HepG2 (cell line): ENCODE measurements around the gene SRSF11. TPM values are rescaled to one million over a fixed set of nuclear protein-coding genes. Genes with fewer than 3 reads are reported as not detected.

Experiments
- ATAC-seq: fragments of 200-7000 bp; cut with Tn5 transposase; 3 replicates; pipeline ENCODE4 v1.9.1; 2020; ENCODE audit warnings: mild to moderate bottlenecking, moderate library complexity
- BruUV-seq: library from RNA; stranded (reverse); fragments of 400-500 nt; replicated peaks from 2 replicates; lab custom pipeline; 2021; lab: Mats Ljungman, UMichigan
- CTCF ChIA-PET: fragments of 300-600 bp; formaldehyde crosslinking; extraction: SDS; loops from one replicate; lab custom pipeline; 2021; ENCODE audit warnings: low total read pairs, inconsistent platforms, low intra/inter-chr PET ratio; lab: Yijun Ruan, JAX
- POLR2A ChIA-PET: fragments of 350-600 bp; sonication (Branson Sonifier 250); formaldehyde crosslinking; loops from one replicate; lab custom pipeline; 2020; ENCODE audit warnings: antibody characterized with exemption, inconsistent platforms; lab: Yijun Ruan, JAX
- DNase-seq: peaks from one replicate; pipeline ENCODE4 v3.0.0-alpha.2; 2015; ENCODE audit warnings: low spot score
- FAIRE-seq: peaks from 3 replicates; lab custom pipeline; 2011; peaks lifted over from hg19 to GRCh38; lab: Jason Lieb, UNC
- H2AFZ ChIP-seq: one replicate; pipeline ENCODE4 v1.6.1; 2011; ENCODE audit warnings: low read length, inconsistent platforms
- H3K27ac ChIP-seq: fragments of 300-600 bp; 3 replicates; pipeline ENCODE4 v1.8.0; 2011; ENCODE audit warnings: mixed run types, mild to moderate bottlenecking, mixed read lengths, low read length, inconsistent platforms; ENCODE audit not compliant: insufficient read depth; ENCODE audit errors: extremely low read length
- H3K27me3 ChIP-seq, 2 experiments: fragments of 200-600 bp in 1 of 2; 2 replicates in 1 of 2; 3 replicates in 1 of 2; pipeline versions ENCODE4 v1.6.0 to v1.8.0; 2011; ENCODE audit warnings: low read length in 2 of 2, mild to moderate bottlenecking in 2 of 2, moderate library complexity in 2 of 2, inconsistent platforms in 1 of 2; ENCODE audit not compliant: insufficient read depth in 2 of 2, control insufficient read depth in 1 of 2
- H3K36me3 ChIP-seq, 2 experiments: fragments of 200-600 bp in 1 of 2; replicated peaks in 1 of 2; 2 replicates in 1 of 2; 3 replicates in 1 of 2; pipeline versions ENCODE4 v1.5.1 to v1.8.0; 2011; ENCODE audit warnings: low read length in 2 of 2, inconsistent platforms in 1 of 2; ENCODE audit not compliant: insufficient read depth in 2 of 2, control insufficient read depth in 1 of 2
- H3K4me1 ChIP-seq: 2 replicates; pipeline ENCODE4 v1.5.1; 2012; ENCODE audit warnings: low read length, inconsistent platforms; ENCODE audit not compliant: insufficient read depth
- H3K4me2 ChIP-seq: 2 replicates; pipeline ENCODE4 v1.6.0; 2011; ENCODE audit warnings: low read depth, low read length, inconsistent platforms
- H3K4me3 ChIP-seq, 3 experiments: fragments of 200-600 bp in 1 of 3; sonication (generic), shearing (Covaris generic) in 1 of 3; replicated peaks in 1 of 3; 2 replicates each; pipeline ENCODE4 v1.5.1; 2011 to 2016; ENCODE audit warnings: low read length in 3 of 3, inconsistent platforms in 2 of 3, low read depth in 2 of 3, mild to moderate bottlenecking in 2 of 3, control low read depth in 1 of 3, mixed read lengths in 1 of 3; ENCODE audit not compliant: insufficient read depth in 1 of 3
- H3K79me2 ChIP-seq: one replicate; pipeline ENCODE4 v1.6.1; 2011; ENCODE audit warnings: low read length, inconsistent platforms; ENCODE audit not compliant: insufficient read depth
- H3K9ac ChIP-seq: 2 replicates; pipeline ENCODE4 v1.6.0; 2011; ENCODE audit warnings: mild to moderate bottlenecking, low read depth, low read length, inconsistent platforms; ENCODE audit not compliant: insufficient read depth
- H3K9me3 ChIP-seq: 2 replicates; pipeline ENCODE4 v1.5.1; 2012; ENCODE audit warnings: mild to moderate bottlenecking, low read length
- H4K20me1 ChIP-seq: 2 replicates; pipeline ENCODE4 v1.6.0; 2011; ENCODE audit warnings: inconsistent platforms, mild to moderate bottlenecking, low read length, moderate library complexity; ENCODE audit not compliant: insufficient read depth
- DPF2 ChIP-seq: sonication (generic); formaldehyde crosslinking; IDR thresholded peaks from 2 replicates; pipeline ENCODE4 v1.4.0; 2020; ENCODE audit warnings: mild to moderate bottlenecking, low read depth, missing genetic modification reagents, borderline replicate concordance
- FOXM1 ChIP-seq: sonication (generic); formaldehyde crosslinking; IDR thresholded peaks from 2 replicates; pipeline ENCODE4 v1.5.0; 2020; ENCODE audit warnings: missing genetic modification reagents
- JARID2 ChIP-seq: sonication (generic); formaldehyde crosslinking; IDR thresholded peaks from 2 replicates; pipeline ENCODE4 v1.8.1; 2023; ENCODE audit warnings: missing genetic modification reagents, inconsistent platforms; ENCODE audit not compliant: insufficient replicate concordance
- KDM1A ChIP-seq: IDR thresholded peaks from 2 replicates; pipeline ENCODE4 v1.6.1; 2016; ENCODE audit warnings: missing compliant biosample characterization
- SAP130 ChIP-seq: IDR thresholded peaks from 2 replicates; pipeline ENCODE4 v1.6.1; 2016; ENCODE audit warnings: low read depth
- SP4 ChIP-seq: sonication (generic); formaldehyde crosslinking; IDR thresholded peaks from 2 replicates; pipeline ENCODE4 v1.8.1; 2023; ENCODE audit warnings: mild to moderate bottlenecking, missing genetic modification reagents
- ZC3H4 ChIP-seq: sonication (generic); formaldehyde crosslinking; IDR thresholded peaks from 2 replicates; pipeline ENCODE4 v1.4.0; 2020; ENCODE audit warnings: missing genetic modification reagents, borderline replicate concordance
- ZNF652 ChIP-seq: IDR thresholded peaks from 2 replicates; pipeline ENCODE4 v1.6.1; 2016; ENCODE audit warnings: low read depth, borderline replicate concordance
- WGBS: methylation state at CpG from one replicate; pipeline ENCODE4 v1.1.6; 2017; ENCODE audit warnings: low lambda C conversion rate; 5-methylcytosine and 5-hydroxymethylcytosine counted together
- in situ Hi-C: cut with HindIII; loops from 2 replicates; pipeline ENCODE4 v1.10.0; 2017; ENCODE audit warnings: low pct_unique_long_range_greater_than_20kb; ENCODE audit not compliant: extremely low pct_ligation_motif_present
- intact Hi-C: fragments of 100-400 bp; cut with micrococcal nuclease; formaldehyde crosslinking; loops from one replicate; pipeline ENCODE4 v1.10.0; 2022; ENCODE audit not compliant: unreplicated experiment
- polyA plus RNA-seq, 8 experiments: library from polyadenylated mRNA; depleted of rRNA in 3 of 8; stranded (reverse) in 7 of 8; unstranded in 1 of 8; fragments of >200 nt; fragmentation: Illumina TruSeq in 4 of 8; extraction: Trizol in 4 of 8; gene quantifications; 2 replicates each; pipeline versions ENCODE4 v1.2.1 to v1.2.3, GENCODE V29; 2011 to 2016; ENCODE audit warnings: low read depth in 4 of 8, missing spikeins in 1 of 8, mixed read lengths in 1 of 8; ENCODE audit not compliant: insufficient read depth in 1 of 8
- total RNA-seq, 5 experiments: library from RNA; depleted of rRNA; stranded (reverse); fragments of >200 nt; fragmentation: Illumina TruSeq; extraction: Trizol; gene quantifications; 2 replicates each; pipeline ENCODE4 v1.2.3, GENCODE V29; 2016; ENCODE audit warnings: low read depth in 1 of 5
- TF ChIP-seq, protein P1 (sequence below): sonication (generic); formaldehyde crosslinking; IDR thresholded peaks from 2 replicates; pipeline ENCODE4 v1.4.0; 2020; ENCODE audit warnings: missing genetic modification reagents

The SRSF11 gene
- total and polyA plus RNA-seq, 2 of the 13 experiments (the other 11 are each of a cell fraction or from before 2014, with no cell fraction given), result 118 to 381 TPM

DNA sequence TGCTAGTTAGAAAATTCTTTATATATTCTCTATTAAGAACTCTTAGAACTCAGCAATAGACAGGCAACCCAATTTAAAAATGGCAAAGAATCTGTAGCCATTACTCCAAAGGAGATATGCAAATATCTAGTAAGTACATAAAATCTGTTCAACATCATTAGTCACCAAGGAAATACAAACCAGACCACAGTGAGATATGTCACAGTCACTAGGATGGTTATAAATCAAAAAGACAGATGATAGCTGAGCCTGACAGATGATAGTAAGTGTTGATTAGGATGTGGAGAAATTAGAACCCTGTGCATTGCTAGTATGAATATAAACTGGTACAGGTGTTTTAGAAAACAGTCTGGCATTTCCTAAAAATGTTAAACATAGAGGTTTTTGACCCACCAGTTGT lies 26.6 kb downstream of the SRSF11 start:
- BruUV-seq, result no TSS peak
- CTCF ChIA-PET, result no interaction called here
- FAIRE-seq (no peak), ATAC-seq (no peak), DNase-seq (no peak)
- Histone ChIP-seq H3K36me3 (peaks cover 17 to 93% of the 10 kb centered on the region in 2 experiments), H3K27ac (no peak overlapping the region), H3K4me1 (no peaks in the 10 kb centered on the region), H3K79me2 (no peaks in the 10 kb centered on the region), H3K27me3 (no peaks in the 10 kb centered on the region), H4K20me1 (peaks cover 20% of the 10 kb centered on the region; the same call in 1 of the 2 replicates), H2AFZ (no peak overlapping the region), H3K4me3 (no peak overlapping the region), H3K9ac (no peak overlapping the region), H3K9me3 (no peaks in the 10 kb centered on the region), H3K4me2 (no peak overlapping the region)
- POLR2A ChIA-PET, result no interaction called here
- no peak for TF ChIP-seq ZC3H4 (CRISPR knock-in tag)
- TF ChIP-seq KDM1A, result no peak
- no peak for TF ChIP-seq ZNF652
- TF ChIP-seq SP4 (CRISPR knock-in tag), result no peak
- TF ChIP-seq DPF2 (CRISPR knock-in tag), result no peak
- no peak for TF ChIP-seq FOXM1
- in situ Hi-C loops (no loop called here), intact Hi-C loops (no loop called here)

DNA sequence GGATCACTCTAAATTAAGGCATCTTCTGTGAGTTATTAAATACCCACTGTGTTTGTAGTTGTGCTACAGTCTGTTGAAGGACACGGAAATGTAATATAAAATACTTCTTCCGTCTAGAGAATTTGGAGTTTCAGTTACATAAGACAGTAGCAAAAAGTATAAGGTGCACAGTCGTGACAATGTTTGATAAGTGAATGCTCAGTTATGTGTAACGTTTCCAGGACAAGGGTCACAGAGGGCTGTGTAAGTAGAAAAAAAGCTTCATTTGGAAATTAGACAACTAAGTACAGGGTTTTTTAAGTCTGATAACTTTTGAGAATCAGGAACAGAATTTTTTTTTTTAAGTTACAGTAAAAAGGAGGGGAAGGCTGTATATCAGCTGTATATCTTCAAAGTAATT lies 27.5 kb downstream of the SRSF11 start:
- CTCF ChIA-PET, result no interaction called here
- H3K9ac ChIP-seq, result no peak overlapping the region
- WGBS, result 93% methylated on average over 4 of the region's 4 CpGs
- in situ Hi-C loops (no loop called here), intact Hi-C loops (no loop called here)
- peaks cover 15 to 84% of the 10 kb centered on the region in 2 experiments for H3K36me3 ChIP-seq
- no peaks in the 10 kb centered on the region for H3K9me3 ChIP-seq
- H2AFZ ChIP-seq, result no peak overlapping the region
- DNase-seq, result no peak
- H4K20me1 ChIP-seq, result 0 out of 2 replicates have a peak, but pooled peaks cover 15% of the 10 kb centered on the region
- BruUV-seq, result no TSS peak
- POLR2A ChIA-PET, result no interaction called here
- H3K27me3 ChIP-seq, result no peaks in the 10 kb centered on the region
- ATAC-seq, result no peak
- FAIRE-seq, result no peak
- H3K4me3 ChIP-seq, result no peak overlapping the region
- H3K79me2 ChIP-seq, result no peaks in the 10 kb centered on the region
- no peak overlapping the region for H3K4me2 ChIP-seq
- H3K27ac ChIP-seq, result no peak overlapping the region
- no peak for TF ChIP-seq JARID2 (CRISPR knock-in tag)
- TF ChIP-seq SAP130 (CRISPR knock-in tag), result no peak
- TF ChIP-seq, protein P1, sequence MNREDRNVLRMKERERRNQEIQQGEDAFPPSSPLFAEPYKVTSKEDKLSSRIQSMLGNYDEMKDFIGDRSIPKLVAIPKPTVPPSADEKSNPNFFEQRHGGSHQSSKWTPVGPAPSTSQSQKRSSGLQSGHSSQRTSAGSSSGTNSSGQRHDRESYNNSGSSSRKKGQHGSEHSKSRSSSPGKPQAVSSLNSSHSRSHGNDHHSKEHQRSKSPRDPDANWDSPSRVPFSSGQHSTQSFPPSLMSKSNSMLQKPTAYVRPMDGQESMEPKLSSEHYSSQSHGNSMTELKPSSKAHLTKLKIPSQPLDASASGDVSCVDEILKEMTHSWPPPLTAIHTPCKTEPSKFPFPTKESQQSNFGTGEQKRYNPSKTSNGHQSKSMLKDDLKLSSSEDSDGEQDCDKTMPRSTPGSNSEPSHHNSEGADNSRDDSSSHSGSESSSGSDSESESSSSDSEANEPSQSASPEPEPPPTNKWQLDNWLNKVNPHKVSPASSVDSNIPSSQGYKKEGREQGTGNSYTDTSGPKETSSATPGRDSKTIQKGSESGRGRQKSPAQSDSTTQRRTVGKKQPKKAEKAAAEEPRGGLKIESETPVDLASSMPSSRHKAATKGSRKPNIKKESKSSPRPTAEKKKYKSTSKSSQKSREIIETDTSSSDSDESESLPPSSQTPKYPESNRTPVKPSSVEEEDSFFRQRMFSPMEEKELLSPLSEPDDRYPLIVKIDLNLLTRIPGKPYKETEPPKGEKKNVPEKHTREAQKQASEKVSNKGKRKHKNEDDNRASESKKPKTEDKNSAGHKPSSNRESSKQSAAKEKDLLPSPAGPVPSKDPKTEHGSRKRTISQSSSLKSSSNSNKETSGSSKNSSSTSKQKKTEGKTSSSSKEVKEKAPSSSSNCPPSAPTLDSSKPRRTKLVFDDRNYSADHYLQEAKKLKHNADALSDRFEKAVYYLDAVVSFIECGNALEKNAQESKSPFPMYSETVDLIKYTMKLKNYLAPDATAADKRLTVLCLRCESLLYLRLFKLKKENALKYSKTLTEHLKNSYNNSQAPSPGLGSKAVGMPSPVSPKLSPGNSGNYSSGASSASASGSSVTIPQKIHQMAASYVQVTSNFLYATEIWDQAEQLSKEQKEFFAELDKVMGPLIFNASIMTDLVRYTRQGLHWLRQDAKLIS (CRISPR knock-in tag), result no peak
- TF ChIP-seq, all 625 proteins: peak for 0
- H3K4me1 ChIP-seq, result no peaks in the 10 kb centered on the region
